ENCODE measurements around the gene TTPAL.
A peak's percentile ranks its signal among the peaks of the same experiment; 100 is the strongest.

TTPAL gene

GRCh38 chr20:44475694-44476560, at the start of gene TTPAL:
Gene TTPAL (plus strand): TSS chr20:44475874. CDS start chr20:44480000, 4,126 bp downstream.
- peak; percentile 65 for DNase-seq (ENCODE audit: low read depth)

- no peak for DNase-seq (ENCODE audit: low read depth)
Measured at GRCh38 chr20:44425923-44426322, 49.8 kb upstream of the TTPAL start.

GRCh38 chr20:44426879-44427790, 48.5 kb upstream of the TTPAL start:
- no peak for DNase-seq (ENCODE audit: low read depth)

- no peak for DNase-seq (ENCODE audit: low read depth)
Measured at GRCh38 chr20:44427804-44428173, 47.9 kb upstream of the TTPAL start.

GRCh38 chr20:44428174-44429016, 47.3 kb upstream of the TTPAL start:
- no peak for DNase-seq (ENCODE audit: low read depth)

GRCh38 chr20:44429017-44429339, 46.7 kb upstream of the TTPAL start:
- DNase-seq (ENCODE audit: low read depth), result no peak

- no peak for DNase-seq (ENCODE audit: low read depth)
Measured at GRCh38 chr20:44429419-44430269, 46.0 kb upstream of the TTPAL start.

GRCh38 chr20:44430270-44431065, 45.2 kb upstream of the TTPAL start:
- DNase-seq (ENCODE audit: low read depth), result no peak

GRCh38 chr20:44431118-44431501, 44.6 kb upstream of the TTPAL start:
- no peak for DNase-seq (ENCODE audit: low read depth)

- no peak for DNase-seq (ENCODE audit: low read depth)
Measured at GRCh38 chr20:44431502-44432234, 44.0 kb upstream of the TTPAL start.

- DNase-seq (ENCODE audit: low read depth), result no peak
Measured at GRCh38 chr20:44432618-44433577, 42.8 kb upstream of the TTPAL start.

GRCh38 chr20:44433751-44434538, 41.7 kb upstream of the TTPAL start:
- DNase-seq (ENCODE audit: low read depth), result no peak

- no peak for DNase-seq (ENCODE audit: low read depth)
Measured at GRCh38 chr20:44435630-44436335, 39.9 kb upstream of the TTPAL start.

GRCh38 chr20:44436393-44436792, 39.3 kb upstream of the TTPAL start:
- DNase-seq (ENCODE audit: low read depth), result no peak

GRCh38 chr20:44437497-44437896, 38.2 kb upstream of the TTPAL start:
- no peak for DNase-seq (ENCODE audit: low read depth)

- no peak for DNase-seq (ENCODE audit: low read depth)
Measured at GRCh38 chr20:44438782-44439181, 36.9 kb upstream of the TTPAL start.

- no peak for DNase-seq (ENCODE audit: low read depth)
Measured at GRCh38 chr20:44439318-44439717, 36.4 kb upstream of the TTPAL start.
